HL-60 (cell line): ENCODE data around the gene TBX10.

ENCODE experiments used
- POLR2AphosphoS5 ChIP-seq: IDR thresholded peaks from 2 replicates; pipeline ENCODE4 v1.6.1; 2012; ENCODE audit warnings: low read depth
- SPI1 ChIP-seq: IDR thresholded peaks from 2 replicates; pipeline ENCODE4 v1.6.1; 2012; ENCODE audit warnings: low read depth, mild to moderate bottlenecking, borderline replicate concordance
- TF ChIP-seq, protein P1 (sequence below): IDR thresholded peaks from one replicate; pipeline ENCODE4 v1.5.1; 2011; ENCODE audit warnings: low read length, control low read depth, inconsistent platforms; ENCODE audit not compliant: insufficient read depth
- TF ChIP-seq, protein P2 (sequence below): IDR thresholded peaks from 2 replicates; pipeline ENCODE4 v1.6.1; 2012; ENCODE audit warnings: low read depth; ENCODE audit not compliant: insufficient replicate concordance

DNA sequence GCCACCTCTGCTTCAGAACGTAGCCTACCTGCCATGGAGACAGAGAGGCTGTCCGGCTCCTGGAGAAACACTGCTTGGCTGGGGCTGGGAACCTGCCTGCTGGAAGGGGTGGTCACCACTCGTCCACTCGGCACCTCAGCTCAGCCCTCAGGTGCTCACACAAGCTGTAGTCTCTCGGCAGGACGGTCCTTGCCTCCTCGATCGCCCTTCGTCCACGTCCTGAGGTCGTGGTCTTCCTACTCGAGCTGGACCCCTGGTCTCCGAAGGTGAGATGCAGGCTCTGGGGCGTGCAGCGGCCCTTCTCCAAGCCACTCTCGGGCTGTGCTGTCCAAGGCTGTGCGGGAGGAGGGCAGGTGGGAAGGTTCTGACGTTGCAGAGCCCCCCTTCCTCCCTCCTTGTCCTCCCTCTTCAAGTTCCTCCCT lies at the start of gene TBX10:
- TF ChIP-seq, protein P1, sequence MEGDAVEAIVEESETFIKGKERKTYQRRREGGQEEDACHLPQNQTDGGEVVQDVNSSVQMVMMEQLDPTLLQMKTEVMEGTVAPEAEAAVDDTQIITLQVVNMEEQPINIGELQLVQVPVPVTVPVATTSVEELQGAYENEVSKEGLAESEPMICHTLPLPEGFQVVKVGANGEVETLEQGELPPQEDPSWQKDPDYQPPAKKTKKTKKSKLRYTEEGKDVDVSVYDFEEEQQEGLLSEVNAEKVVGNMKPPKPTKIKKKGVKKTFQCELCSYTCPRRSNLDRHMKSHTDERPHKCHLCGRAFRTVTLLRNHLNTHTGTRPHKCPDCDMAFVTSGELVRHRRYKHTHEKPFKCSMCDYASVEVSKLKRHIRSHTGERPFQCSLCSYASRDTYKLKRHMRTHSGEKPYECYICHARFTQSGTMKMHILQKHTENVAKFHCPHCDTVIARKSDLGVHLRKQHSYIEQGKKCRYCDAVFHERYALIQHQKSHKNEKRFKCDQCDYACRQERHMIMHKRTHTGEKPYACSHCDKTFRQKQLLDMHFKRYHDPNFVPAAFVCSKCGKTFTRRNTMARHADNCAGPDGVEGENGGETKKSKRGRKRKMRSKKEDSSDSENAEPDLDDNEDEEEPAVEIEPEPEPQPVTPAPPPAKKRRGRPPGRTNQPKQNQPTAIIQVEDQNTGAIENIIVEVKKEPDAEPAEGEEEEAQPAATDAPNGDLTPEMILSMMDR, result no peak
- TF ChIP-seq POLR2AphosphoS5 (no peak), SPI1 (no peak)
- TF ChIP-seq, protein P2, sequence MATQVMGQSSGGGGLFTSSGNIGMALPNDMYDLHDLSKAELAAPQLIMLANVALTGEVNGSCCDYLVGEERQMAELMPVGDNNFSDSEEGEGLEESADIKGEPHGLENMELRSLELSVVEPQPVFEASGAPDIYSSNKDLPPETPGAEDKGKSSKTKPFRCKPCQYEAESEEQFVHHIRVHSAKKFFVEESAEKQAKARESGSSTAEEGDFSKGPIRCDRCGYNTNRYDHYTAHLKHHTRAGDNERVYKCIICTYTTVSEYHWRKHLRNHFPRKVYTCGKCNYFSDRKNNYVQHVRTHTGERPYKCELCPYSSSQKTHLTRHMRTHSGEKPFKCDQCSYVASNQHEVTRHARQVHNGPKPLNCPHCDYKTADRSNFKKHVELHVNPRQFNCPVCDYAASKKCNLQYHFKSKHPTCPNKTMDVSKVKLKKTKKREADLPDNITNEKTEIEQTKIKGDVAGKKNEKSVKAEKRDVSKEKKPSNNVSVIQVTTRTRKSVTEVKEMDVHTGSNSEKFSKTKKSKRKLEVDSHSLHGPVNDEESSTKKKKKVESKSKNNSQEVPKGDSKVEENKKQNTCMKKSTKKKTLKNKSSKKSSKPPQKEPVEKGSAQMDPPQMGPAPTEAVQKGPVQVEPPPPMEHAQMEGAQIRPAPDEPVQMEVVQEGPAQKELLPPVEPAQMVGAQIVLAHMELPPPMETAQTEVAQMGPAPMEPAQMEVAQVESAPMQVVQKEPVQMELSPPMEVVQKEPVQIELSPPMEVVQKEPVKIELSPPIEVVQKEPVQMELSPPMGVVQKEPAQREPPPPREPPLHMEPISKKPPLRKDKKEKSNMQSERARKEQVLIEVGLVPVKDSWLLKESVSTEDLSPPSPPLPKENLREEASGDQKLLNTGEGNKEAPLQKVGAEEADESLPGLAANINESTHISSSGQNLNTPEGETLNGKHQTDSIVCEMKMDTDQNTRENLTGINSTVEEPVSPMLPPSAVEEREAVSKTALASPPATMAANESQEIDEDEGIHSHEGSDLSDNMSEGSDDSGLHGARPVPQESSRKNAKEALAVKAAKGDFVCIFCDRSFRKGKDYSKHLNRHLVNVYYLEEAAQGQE, result no peak
